ENCODE results near the gene CFAP97D1.

CFAP97D1 gene

GRCh38 chr17:43830510-43831140, 50.4 kb downstream of the CFAP97D1 start:
- FAIRE-seq = no peak

GRCh38 chr17:43831633-43832032, 51.4 kb downstream of the CFAP97D1 start:
- FAIRE-seq = no peak

- FAIRE-seq = no peak
Measured at GRCh38 chr17:43832168-43832975, 52.1 kb downstream of the CFAP97D1 start.

GRCh38 chr17:43832976-43833829, 53.0 kb downstream of the CFAP97D1 start, which contains the start of gene MPP3:
Gene MPP3 (minus strand): TSS chr17:43833146. CDS start chr17:43831906, 1,240 bp downstream.
- no peak for FAIRE-seq

- FAIRE-seq = no peak
Measured at GRCh38 chr17:43834106-43834505, 53.9 kb downstream of the CFAP97D1 start.

All from colon (tissue), 2 donors.